Fibroblast of lung (primary cell): ENCODE results near the gene C21orf58. TPM values are rescaled to one million over a fixed set of nuclear protein-coding genes. Genes with fewer than 3 reads are reported as not detected.

Experiments
- DNase-seq, 2 donors: peaks; one replicate each; pipeline versions ENCODE4 v3.0.0 to v3.0.0-alpha.2; 2010; ENCODE audit warnings: low read depth in 2 of 2
- H2AFZ ChIP-seq: 2 replicates; pipeline ENCODE4 v1.5.1; 2012; ENCODE audit warnings: low read length, control low read depth, inconsistent platforms
- H3K27ac ChIP-seq: 2 replicates; pipeline ENCODE4 v1.5.1; 2011; ENCODE audit warnings: low read length, control low read depth; ENCODE audit not compliant: insufficient read depth
- H3K27me3 ChIP-seq: 2 replicates; pipeline ENCODE4 v1.5.1; 2011; ENCODE audit warnings: mild to moderate bottlenecking, low read length; ENCODE audit not compliant: control insufficient read depth, insufficient read depth
- H3K36me3 ChIP-seq: 2 replicates; pipeline ENCODE4 v1.5.1; 2011; ENCODE audit warnings: low read length; ENCODE audit not compliant: control insufficient read depth, insufficient read depth
- H3K4me1 ChIP-seq: 2 replicates; pipeline ENCODE4 v1.5.1; 2011; ENCODE audit warnings: low read length; ENCODE audit not compliant: control insufficient read depth, insufficient read depth; ENCODE audit errors: extremely low read depth
- H3K4me2 ChIP-seq: 2 replicates; pipeline ENCODE4 v1.5.1; 2011; ENCODE audit warnings: low read length, control low read depth; ENCODE audit not compliant: insufficient read depth; ENCODE audit errors: extremely low read depth
- H3K4me3 ChIP-seq, 4 experiments: fragments of 200-600 bp in 1 of 4; sonication (generic) in 1 of 4; replicated peaks in 1 of 4; 2 replicates each; pipeline ENCODE4 v1.5.1; 2011 to 2016; ENCODE audit warnings: low read length in 4 of 4, low read depth in 3 of 4, mild to moderate bottlenecking in 3 of 4, control low read depth in 2 of 4, inconsistent platforms in 1 of 4, mixed read lengths in 1 of 4; ENCODE audit not compliant: insufficient read depth in 1 of 4; ENCODE audit errors: control extremely low read depth in 1 of 4
- H3K79me2 ChIP-seq: 2 replicates; pipeline ENCODE4 v1.5.1; 2012; ENCODE audit warnings: mild to moderate bottlenecking, low read length, inconsistent platforms; ENCODE audit not compliant: control insufficient read depth, insufficient read depth
- H3K9ac ChIP-seq: 2 replicates; pipeline ENCODE4 v1.5.1; 2011; ENCODE audit warnings: mild to moderate bottlenecking, low read length, control low read depth; ENCODE audit not compliant: insufficient read depth
- H3K9me3 ChIP-seq: 2 replicates; pipeline ENCODE4 v1.5.1; 2012; ENCODE audit warnings: low read depth, low read length; ENCODE audit not compliant: control insufficient read depth, insufficient read depth
- H4K20me1 ChIP-seq: 2 replicates; pipeline ENCODE4 v1.5.1; 2011; ENCODE audit warnings: low read length; ENCODE audit not compliant: control insufficient read depth, insufficient read depth; ENCODE audit errors: extremely low read depth
- CTCF ChIP-seq, 2 donors: IDR thresholded peaks in 1 of 2; conservative IDR thresholded peaks in 1 of 2; 1 replicate in 1 of 2; 2 replicates in 1 of 2; pipeline ENCODE4 v1.5.1; 2011 to 2012; ENCODE audit warnings: low read length in 2 of 2, control low read depth in 1 of 2, inconsistent platforms in 1 of 2, low read depth in 1 of 2, mild to moderate bottlenecking in 1 of 2
- EZH2 ChIP-seq: IDR thresholded peaks from 2 replicates; pipeline ENCODE4 v1.5.1; 2012; ENCODE audit warnings: low read length, control low read depth, mild to moderate bottlenecking; ENCODE audit errors: missing control alignments
- polyA plus RNA-seq, 2 donors: library from polyadenylated mRNA; depleted of rRNA in 1 of 2; stranded (reverse) in 1 of 2; unstranded in 1 of 2; fragments of >200 nt; gene quantifications; 2 replicates each; pipeline ENCODE4 v1.2.1, GENCODE V29; 2011 to 2012; ENCODE audit warnings: missing spikeins in 1 of 2
- total RNA-seq: library from RNA; depleted of rRNA; stranded (reverse); fragments of >200 nt; gene quantifications from 2 replicates; pipeline ENCODE4 v1.2.1, GENCODE V29; 2014

Gene C21orf58
- total and polyA plus RNA-seq, 2 donors (not counting 1 experiment from before 2014, with no cell fraction given): 1.4 to 2.5 TPM

- no peaks in the 10 kb centered on the region for H3K9me3 ChIP-seq
- H3K4me1 ChIP-seq: no peaks in the 10 kb centered on the region
- H3K36me3 ChIP-seq: peaks cover 25% of the 10 kb centered on the region
- H3K4me3 ChIP-seq: no peak overlapping the region
- DNase-seq: no peak
- no peaks in the 10 kb centered on the region for H3K27me3 ChIP-seq
- H3K4me2 ChIP-seq: no peak overlapping the region
- no peak overlapping the region for H3K27ac ChIP-seq
- H3K79me2 ChIP-seq: peaks cover 2% of the 10 kb centered on the region
- no peaks in the 10 kb centered on the region for H4K20me1 ChIP-seq
- TF ChIP-seq EZH2 (no peak), CTCF (conservative IDR thresholded peaks at IDR 0.05 in 1 of 2, IDR thresholded peaks at IDR 0.05 in 1 of 2; ENCODE audit: low read depth in 1 of 2, low read length in 2 of 2) (no peak)
- H2AFZ ChIP-seq: no peak overlapping the region
- no peak overlapping the region for H3K9ac ChIP-seq
Observed at GRCh38 chr21:46274797-46275390, 48.8 kb downstream of the C21orf58 start.

GRCh38 chr21:46273341-46273740 lies 50.3 kb downstream of the C21orf58 start:
- peaks cover 2% of the 10 kb centered on the region for H3K79me2 ChIP-seq
- H3K36me3 ChIP-seq: peaks cover 30% of the 10 kb centered on the region
- TF ChIP-seq CTCF (conservative IDR thresholded peaks at IDR 0.05 in 1 of 2, IDR thresholded peaks at IDR 0.05 in 1 of 2; ENCODE audit: low read depth in 1 of 2, low read length in 2 of 2) (no peak), EZH2 (no peak)
- H3K9me3 ChIP-seq: no peaks in the 10 kb centered on the region
- H3K9ac ChIP-seq: no peak overlapping the region
- H3K4me3 ChIP-seq: no peak overlapping the region
- no peak overlapping the region for H3K27ac ChIP-seq
- H3K4me1 ChIP-seq: no peaks in the 10 kb centered on the region
- H2AFZ ChIP-seq: no peak overlapping the region
- H3K4me2 ChIP-seq: no peak overlapping the region
- H3K27me3 ChIP-seq: no peaks in the 10 kb centered on the region
- no peak for DNase-seq
- no peaks in the 10 kb centered on the region for H4K20me1 ChIP-seq

GRCh38 chr21:46269466-46269865 lies 54.2 kb downstream of the C21orf58 start:
- no peak for DNase-seq
- Histone ChIP-seq H3K27ac (no peak overlapping the region), H2AFZ (no peak overlapping the region), H4K20me1 (no peaks in the 10 kb centered on the region), H3K4me1 (no peaks in the 10 kb centered on the region), H3K27me3 (no peaks in the 10 kb centered on the region), H3K9me3 (no peaks in the 10 kb centered on the region), H3K36me3 (peaks cover 34% of the 10 kb centered on the region), H3K4me3 (no peak overlapping the region), H3K4me2 (no peak overlapping the region), H3K79me2 (no peaks in the 10 kb centered on the region), H3K9ac (no peak overlapping the region)
- TF ChIP-seq CTCF (conservative IDR thresholded peaks at IDR 0.05 in 1 of 2, IDR thresholded peaks at IDR 0.05 in 1 of 2; ENCODE audit: low read depth in 1 of 2, low read length in 2 of 2): no peak
- TF ChIP-seq EZH2: no peak
